GOT3 (cell line): ENCODE measurements around the gene COL4A6.

Experiments
- DNase-seq: peaks from one replicate; lab custom pipeline; 2025; ENCODE audit warnings: mixed read lengths; lab: John Stamatoyannopoulos, UW

Gene COL4A6

DNA sequence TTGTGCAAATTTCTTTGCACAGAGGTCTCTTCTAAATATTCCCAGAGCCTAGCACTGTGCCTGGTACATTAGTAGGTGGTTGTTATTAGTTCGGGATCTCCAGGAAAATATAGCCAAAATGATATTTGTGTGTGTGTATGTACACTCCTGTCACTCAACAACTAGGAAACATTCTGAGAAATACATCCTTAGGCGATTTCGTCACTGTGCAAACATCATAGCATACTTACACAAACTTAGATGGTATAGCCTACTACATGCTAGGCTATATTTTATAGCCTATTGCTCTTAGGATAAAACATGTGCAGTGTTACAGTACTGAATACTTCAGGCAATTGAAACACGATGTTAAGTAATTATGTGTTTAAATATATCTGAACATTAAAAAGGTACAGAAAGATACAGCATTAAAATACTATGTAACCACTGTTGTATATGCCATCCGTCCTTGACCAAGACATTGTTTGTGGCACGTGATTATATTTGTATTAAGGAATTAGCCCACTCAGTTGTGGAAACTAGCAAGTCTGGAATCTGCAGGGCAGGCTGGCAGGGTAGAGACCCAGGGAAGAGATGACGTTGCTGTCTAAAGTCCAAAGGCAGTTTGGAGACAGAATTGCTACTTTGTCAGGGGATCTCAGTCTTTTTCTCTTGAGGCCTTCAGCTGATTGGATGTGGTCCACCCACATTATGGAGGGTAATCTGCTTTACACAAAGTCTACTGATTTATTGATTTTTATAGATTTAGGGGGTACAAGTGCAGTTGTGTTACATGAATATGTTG lies 106.9 kb downstream of the COL4A6 start:
- no peak for DNase-seq

DNA sequence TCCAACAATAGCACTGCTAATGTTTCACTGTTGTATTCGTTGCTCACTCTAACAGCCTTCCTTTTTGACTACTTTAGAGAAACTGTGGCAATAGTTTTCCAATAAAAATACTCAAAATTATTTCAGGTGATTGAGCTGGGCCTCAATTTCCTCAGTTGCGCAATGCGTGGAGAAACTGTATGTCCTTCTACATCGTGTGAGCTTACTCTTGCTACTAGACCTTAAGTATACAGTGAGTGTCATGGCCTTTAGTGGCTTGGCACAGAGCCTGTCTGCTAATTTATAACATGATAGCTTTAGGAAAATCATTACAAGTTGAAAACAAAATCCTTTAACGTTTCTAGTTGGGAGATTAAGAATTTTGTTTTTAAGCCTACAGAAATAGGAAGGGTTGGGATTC lies 114.5 kb downstream of the COL4A6 start:
- DNase-seq, result no peak

DNA sequence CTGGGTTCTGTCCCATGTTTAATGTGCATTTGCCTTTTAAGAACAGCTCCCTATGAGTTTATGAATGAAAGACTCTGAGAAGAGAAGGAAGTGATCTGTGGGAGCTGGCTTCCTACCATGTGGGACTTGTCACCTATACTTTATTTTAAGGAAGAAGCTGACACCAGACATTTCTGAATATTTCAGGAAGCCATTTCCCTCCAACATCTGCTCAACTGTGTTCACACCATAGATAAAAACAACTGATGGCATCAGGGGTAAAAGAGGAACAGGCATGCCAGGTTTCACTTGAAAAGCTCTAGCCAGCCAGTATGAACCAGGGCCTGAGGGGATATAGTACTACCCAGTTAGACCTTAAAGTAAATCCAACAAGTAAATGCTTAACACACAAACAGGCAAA lies 116.0 kb downstream of the COL4A6 start:
- no peak for DNase-seq

DNA sequence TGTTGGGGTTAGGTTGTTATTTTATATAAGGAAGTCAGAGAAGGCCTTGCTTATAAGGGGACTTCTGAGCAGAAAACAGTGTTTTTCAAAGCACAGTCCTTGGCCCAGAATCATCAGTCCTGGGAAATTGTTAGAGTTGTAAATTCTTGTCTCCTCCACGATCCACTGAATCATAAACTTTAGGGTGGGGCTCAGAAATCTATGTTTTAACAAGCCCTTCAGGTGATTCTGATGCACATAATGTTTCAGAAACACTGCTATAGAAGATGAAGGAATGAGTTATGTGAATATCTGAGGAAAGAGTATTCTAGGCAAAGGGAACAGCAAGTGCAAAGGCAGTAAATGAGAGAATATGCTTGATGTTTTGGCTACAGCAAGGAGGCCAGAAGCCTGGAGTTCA lies 121.8 kb downstream of the COL4A6 start:
- no peak for DNase-seq

DNA sequence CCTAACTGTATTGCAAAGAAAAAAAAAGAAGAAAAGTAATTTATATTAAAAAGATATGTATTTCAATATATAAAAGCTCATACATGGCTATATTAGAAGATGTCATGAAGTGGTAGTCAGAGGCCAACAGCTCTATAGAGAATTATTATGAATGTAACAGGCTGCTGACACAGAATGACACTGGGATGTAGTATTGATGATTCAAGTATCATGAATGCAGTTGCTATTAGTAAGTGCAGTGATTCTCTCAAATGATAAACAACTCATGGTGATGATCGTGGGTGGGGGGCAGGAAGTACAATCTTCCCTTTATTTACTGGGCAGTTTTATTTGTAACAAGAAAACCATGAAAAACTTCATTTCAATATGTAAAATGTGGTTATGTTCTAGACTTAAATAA lies 124.6 kb downstream of the COL4A6 start:
- no peak for DNase-seq

DNA sequence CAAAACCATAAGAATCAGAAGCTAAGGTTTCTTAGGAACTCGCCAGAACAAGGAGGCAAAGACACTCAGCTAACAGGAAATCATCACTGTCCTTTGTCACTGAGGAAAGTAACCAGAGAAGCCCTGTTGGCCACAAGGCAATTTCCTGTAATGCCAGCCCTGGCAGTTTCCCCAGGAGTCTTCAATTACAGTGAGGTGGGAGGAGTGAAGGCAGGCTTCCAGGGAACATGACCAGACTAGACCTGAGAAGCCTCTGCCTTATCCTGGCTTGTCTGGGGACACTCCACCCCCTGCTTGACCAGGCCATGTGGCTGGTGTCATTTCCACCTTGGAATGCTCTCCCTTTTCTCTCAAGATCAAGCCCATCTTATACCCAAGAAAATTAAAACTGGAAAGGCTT lies 125.3 kb downstream of the COL4A6 start:
- DNase-seq, result peak; percentile 0

DNA sequence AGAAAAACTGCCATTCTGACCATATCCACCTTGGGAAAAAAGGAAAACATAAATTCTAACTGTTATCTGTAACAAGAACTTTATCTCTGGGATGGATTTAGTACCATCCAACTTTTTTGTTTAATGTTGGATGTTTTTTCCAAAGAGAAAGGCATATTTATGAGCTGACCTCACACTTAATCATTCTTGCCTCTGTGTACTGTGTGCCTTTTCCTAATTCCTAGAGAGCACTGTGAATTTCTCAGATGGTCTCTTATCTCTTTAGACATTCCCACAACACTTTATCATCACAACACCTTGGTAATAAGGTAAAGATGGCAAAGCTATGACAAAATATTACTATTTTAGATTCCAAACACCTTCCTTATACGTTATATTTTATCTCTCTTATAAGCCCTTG lies 126.2 kb downstream of the COL4A6 start:
- DNase-seq, result no peak

DNA sequence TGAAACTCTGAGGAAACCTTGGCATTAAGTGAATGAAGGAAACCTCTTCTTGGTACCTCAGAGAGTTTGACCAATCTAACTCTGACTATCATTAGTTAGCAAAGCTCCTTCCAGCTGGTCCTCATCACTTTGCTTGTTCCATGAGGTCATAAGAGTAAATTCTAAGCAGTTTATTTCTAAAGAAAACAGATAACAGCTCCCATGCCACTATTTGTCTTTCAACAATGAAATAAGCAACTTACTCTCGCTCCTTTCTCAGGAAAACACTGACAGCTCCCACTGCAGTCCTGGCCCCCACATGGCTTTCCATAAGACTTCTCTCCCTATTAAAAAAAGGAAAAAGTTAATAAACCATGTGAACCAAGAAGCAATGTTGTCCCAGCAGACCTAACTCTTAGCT lies 127.7 kb downstream of the COL4A6 start:
- no peak for DNase-seq

DNA sequence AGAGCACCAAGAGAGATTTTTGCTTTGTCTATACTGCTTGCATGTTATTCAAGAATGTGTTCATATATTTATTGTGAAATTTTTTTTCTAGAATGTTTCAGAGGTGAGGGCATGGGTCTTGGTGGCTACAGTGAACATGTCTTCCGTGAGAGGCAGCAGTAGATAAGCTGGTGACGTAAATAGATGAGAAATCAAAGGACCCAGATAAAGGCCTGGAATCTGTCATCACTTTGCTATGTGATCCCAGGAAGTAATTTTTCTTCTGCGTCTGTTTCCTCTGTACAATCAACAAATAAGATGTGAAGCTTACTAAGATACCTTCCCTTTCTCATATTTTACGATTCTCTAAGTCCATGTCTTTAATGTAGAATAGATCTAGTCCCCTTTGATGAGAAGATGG lies 129.1 kb downstream of the COL4A6 start:
- no peak for DNase-seq

DNA sequence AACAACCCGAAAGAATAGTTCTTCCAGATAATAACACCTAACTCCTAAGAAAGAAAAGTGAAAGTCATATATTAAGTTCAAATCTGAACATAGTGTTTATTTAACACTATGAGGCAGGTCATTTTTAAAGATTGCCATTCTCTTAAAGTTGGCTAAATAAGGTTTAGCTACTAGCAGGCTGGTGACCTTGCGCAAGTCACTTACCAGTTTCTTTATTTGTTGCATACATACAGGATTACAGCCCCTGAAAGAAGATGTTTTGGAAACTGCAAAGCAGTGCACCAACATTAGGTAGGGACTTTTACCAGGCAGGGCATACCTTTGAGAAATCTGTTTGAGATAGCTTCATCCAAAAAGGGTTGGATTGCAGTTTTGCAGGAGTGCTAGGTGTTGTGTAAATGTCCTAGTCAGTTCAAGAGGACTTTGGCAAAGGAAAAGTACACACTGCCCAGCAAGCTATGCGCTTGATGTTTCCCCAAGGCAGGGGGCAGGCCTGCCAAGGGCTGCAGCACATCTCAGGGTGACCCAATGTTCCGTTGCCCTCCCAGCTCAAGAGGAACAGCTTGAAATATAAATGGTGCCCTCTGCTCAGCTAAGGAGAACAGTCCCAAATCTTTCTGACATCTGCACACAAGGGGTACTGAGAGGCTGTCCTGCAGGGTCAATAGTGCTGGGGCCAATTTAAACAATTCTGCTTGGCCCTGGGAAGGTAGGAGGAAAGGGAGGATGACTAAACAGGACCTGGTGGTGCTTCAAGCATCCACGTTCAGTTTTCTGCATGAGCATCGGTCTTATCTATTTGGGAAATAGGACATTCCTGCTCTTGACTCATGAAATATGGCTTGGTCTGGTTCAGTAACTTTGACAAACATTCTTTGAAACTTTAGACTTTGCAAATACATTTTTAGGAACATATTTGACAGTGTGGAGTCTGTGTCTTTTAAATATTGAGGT lies 130.8 kb downstream of the COL4A6 start:
- DNase-seq, result no peak

DNA sequence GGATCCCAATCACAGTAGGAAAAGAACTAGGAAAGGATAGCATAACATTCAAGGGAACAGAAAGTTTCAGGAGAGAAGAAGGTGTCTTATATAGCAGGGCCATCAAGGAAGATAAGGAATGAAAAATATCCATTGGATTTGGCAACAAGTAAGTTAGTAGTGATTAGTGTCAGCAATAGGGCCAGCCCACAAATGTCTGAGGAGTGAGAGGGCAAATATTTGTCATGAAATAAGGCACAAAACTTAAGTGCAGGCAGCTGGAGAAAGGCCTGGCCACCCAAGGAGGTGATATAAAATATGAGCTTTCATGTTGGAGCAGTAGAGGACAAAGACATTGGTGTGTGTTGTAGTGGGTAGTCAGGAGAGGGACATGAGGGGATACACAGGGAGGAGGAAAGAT lies 132.1 kb downstream of the COL4A6 start:
- DNase-seq, result no peak

DNA sequence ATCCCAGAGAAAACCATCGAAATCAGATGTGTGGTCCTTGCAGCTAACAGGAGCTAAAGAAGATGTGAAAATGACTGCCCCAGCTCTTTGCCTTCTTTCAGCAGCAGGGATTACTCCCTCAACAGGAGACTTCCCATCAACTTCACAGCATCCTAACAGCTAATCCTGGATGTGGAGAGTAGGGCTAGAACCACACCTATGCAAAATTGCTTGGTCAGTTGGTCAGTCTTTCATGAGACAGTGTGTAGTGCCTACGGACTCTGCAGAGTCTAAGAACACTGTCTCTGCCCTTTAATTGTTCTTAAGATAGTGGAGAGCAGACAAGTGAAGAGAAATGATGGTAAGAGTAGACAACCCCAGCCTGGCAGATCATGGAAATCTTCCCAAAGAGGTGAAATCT lies 133.5 kb downstream of the COL4A6 start:
- no peak for DNase-seq

DNA sequence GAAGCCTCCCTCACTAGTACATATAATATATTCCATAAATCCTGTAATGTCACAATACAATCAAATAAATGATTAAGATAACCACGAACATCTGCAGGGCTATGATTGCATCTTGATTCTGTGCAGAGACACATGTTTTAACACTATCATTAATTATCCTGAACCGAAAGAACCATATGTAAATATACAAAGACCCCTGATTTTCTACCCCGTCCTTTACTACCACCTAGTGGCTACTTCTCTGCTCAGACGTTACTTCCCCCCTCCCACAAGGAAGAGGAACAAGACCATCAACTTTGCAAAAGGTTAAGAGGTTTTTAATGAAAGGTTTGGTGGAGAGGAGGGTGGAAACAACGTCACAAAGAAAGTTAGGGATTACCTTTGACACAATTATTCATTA lies 134.0 kb downstream of the COL4A6 start:
- no peak for DNase-seq

DNA sequence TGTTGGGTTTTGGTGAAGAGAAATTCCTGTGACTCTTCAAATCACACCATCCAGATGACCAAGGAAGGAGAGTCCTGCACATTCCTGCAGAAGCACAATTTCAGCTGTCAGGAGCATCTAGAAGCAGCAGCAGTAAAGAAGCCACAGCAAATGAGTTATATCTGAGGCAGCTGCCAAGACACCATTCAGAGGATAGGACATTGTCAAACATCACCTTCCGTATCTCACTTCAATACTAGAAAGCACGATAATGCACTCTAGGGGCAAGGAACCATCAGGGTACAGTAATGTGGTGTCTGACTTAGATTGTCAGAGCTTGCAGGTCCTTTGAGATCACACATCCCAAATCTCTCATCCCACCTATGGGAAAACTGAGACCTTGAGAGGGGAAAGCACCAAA lies 134.5 kb downstream of the COL4A6 start:
- DNase-seq, result no peak

DNA sequence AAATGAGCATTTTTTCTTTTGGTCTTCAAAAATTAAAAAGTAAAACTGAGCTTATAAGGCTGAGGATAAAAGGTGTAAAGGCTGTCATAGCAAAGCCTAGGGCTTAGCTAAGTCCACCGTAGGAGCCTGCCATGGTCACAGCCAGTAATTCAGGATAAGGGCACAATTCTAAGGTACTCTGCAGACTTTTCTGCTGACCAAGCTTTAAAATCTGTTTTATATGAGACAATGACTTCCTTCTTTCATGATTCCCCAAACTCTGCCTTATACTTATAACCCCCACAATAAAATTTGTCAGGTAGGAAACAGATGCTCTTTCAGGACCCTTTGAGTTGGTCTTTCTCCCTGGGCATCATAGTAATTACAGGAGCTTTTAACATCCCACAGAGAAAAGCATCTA lies 138.5 kb downstream of the COL4A6 start:
- no peak for DNase-seq

DNA sequence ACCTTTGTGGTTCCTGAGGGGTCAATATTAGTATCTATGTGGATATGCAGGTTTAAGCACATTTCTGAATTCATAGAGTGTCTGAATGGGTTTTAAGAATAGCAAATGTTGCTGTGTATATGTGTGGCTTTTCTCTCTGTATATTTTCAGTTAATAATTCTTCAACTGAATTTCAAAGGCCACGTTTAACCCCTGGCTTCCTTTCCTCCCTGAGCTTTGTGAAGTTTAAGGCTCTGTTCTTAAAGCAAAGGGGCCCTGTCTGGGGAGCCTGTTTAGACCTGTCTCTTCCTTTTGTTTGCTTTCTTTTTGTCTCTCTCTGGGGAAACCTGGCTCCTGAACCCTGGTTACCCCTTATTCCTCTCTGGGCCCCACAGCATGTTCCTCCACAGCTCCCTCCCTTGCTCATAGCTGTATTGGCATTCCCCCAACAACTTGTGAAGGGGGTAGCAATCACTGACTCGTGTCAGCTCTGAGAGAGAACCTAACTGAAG lies 139.1 kb downstream of the COL4A6 start:
- DNase-seq, result no peak

DNA sequence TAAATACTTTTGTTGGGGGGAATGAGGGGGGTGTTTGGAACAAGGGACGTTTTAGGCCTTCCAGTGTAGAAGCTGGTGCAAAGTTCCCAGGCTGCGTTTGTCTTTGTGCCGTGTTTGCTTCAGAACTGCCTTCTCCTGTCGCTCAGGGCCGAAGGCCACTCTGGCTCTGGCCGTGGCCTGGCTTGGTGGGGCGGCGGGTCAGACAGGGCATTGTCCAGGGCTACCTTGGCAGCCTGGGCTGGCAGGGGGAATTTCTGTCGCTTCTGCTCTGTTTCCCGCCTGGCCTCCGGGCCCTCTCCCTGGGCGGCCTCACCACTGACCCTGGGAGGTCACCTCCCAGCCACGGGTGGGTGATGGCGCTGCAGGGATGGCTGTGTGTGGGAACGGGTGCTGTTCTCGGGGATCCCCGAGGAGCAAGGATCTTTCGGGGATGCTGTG lies 140.0 kb downstream of the COL4A6 start:
- DNase-seq, result no peak

DNA sequence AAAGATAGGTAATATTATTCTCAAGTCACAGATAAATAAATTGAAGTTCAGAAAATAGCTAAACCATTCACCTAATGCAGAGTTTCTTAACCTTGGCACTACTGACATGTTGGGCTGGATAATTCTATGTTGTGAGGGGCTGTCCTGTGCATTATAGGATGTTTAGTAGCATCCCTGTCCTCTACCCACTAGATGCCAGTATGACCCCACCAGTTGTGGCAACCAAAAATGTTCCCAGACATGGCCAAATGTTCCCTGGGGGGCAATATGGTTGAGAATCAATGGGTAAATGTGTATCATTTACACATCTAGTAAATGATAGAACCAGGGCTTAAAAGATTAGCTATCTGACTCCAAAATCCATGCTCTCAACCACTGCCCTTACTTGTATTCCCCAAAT lies 140.9 kb downstream of the COL4A6 start:
- DNase-seq, result no peak

DNA sequence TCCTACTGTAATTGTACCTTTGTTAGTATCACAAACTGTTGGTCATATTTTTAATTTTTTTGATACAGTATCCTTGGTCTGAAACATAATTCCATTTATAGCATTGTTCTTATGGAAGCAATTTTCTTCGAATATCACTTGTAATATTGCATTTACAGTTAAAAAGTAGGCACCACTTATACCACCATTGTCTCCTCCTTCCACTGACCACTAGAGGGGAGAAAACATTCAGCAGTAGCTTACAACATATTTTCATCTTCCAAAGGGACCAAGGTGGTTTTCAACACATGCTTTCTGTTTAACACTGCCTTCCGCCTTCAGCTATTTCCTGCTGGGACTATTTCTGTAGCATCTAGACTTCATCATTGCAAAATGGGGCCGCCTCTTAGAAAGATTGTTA lies 146.2 kb downstream of the COL4A6 start:
- no peak for DNase-seq

DNA sequence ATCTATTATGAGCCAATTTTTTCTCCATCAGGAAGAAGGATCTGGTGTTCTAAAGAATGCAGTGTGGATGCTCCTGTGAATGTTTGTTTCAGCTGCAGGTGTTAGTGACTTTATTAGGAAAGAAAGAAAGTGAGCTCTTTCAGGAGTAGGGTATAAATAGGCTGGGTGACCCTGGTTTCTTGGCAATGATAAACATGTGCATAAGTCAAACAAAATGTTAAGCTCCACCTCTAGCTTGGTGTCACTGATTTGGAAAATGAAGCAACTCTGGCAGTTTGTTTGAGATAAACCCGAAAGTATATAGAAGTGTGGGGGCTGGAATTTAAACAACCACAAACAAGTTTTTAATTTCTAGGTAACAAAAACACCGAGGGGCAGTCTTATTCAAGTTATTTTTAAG lies 152.3 kb downstream of the COL4A6 start:
- DNase-seq, result no peak

DNA sequence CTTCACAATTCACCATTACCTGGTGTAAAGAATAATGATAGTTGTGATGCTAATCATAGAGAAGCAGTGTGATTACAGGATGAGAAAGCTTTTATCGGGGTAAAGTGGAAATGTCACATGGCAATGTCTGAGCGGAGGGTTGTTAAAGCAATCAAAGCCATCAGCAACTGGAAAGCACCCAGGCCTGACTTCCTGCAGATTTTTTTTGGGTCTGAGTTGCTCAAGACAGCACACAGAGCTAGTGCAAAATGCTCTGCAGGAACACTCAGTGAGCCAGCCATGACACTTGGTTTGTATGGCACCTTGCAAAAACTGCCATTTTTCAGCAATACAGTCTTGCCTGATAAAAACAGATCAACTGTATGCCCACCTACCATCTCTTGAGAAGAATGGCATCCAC lies 152.9 kb downstream of the COL4A6 start:
- DNase-seq, result no peak

DNA sequence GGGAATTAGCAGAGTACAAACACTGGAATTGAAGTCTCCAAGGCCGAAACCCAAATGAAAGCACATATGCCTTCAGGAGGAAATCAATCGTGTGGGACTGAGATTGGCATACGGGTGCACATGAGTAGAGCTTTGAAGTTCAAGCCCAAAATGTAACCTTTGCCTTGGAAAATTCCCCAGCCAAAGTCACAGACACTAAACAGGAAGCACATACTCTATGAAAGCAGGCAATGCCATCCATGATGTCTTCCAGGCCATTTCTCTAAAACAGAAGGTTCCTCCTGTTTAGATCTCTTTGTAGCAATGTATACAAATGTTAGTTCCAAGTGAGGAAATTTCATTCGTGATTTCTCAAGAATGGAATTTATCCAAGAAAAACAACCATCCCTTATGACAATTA lies 162.5 kb downstream of the COL4A6 start:
- DNase-seq, result no peak

DNA sequence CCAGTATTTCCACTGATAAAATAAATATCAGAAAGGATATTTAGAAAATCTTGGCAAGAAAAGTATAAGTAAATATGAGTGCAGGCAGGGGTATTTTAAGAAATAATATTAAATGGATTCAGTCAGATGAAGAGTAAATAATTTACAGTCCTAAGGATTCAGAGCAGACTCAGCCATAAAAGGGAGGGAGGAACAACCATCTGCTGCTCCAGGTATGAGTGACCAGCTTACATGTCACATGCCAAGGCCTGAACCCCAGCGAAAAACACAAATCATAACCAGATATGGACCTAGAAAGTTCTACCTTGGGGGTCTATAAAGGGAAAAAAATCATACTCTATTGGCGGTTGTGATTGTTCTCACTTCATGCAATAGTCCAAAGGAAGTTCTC lies 166.8 kb downstream of the COL4A6 start:
- no peak for DNase-seq
